ENCODE measurements around the gene PMPCA.

Gene PMPCA

GRCh38 chr9:136401173-136401922 lies 9.1 kb upstream of the PMPCA start:
- Histone ChIP-seq H3K27me3 (ENCODE audit: insufficient read depth, poor library complexity, severe bottlenecking) (no peaks in the 10 kb centered on the region), H3K27ac (replicated peaks) (no peak overlapping the region), H3K4me3 (replicated peaks; ENCODE audit: insufficient read depth, low read length) (no peak overlapping the region)
- TF ChIP-seq GABPA (IDR thresholded peaks at IDR 0.05; ENCODE audit: low read depth): no peak
- TF ChIP-seq POLR2AphosphoS5 (IDR thresholded peaks at IDR 0.05; ENCODE audit: low read depth): peak; percentile 35; the same call in 1 of the 2 replicates
- no peak for DNase-seq (ENCODE audit: low read depth in 1 of 2, low spot score in 1 of 2)

- DNase-seq (ENCODE audit: low read depth in 1 of 2, low spot score in 1 of 2): no peak
- no peak overlapping the region for H3K27ac ChIP-seq (replicated peaks)
- TF ChIP-seq REST (IDR thresholded peaks at IDR 0.05; ENCODE audit: insufficient replicate concordance, low read depth): no peak
- no peak for TF ChIP-seq GABPA (IDR thresholded peaks at IDR 0.05; ENCODE audit: low read depth)
- no peak for TF ChIP-seq POLR2AphosphoS5 (IDR thresholded peaks at IDR 0.05; ENCODE audit: low read depth)
- TF ChIP-seq CTCF (IDR thresholded peaks at IDR 0.05; ENCODE audit: insufficient read depth, low read length): no peak
- TF ChIP-seq SPI1 (IDR thresholded peaks at IDR 0.05; ENCODE audit: borderline replicate concordance, low read depth): no peak
- H3K27me3 ChIP-seq (ENCODE audit: insufficient read depth, poor library complexity, severe bottlenecking): no peaks in the 10 kb centered on the region
- no peak overlapping the region for H3K4me3 ChIP-seq (replicated peaks; ENCODE audit: insufficient read depth, low read length)
Observed at GRCh38 chr9:136402067-136402466, 8.4 kb upstream of the PMPCA start.

GRCh38 chr9:136403538-136403914 lies 6.9 kb upstream of the PMPCA start:
- no peak overlapping the region for H3K4me3 ChIP-seq (replicated peaks; ENCODE audit: insufficient read depth, low read length)
- H3K27me3 ChIP-seq (ENCODE audit: insufficient read depth, poor library complexity, severe bottlenecking): no peaks in the 10 kb centered on the region
- TF ChIP-seq POLR2AphosphoS5 (IDR thresholded peaks at IDR 0.05; ENCODE audit: low read depth): no peak
- no peak for TF ChIP-seq GABPA (IDR thresholded peaks at IDR 0.05; ENCODE audit: low read depth)
- TF ChIP-seq CTCF (IDR thresholded peaks at IDR 0.05; ENCODE audit: insufficient read depth, low read length): no peak
- TF ChIP-seq REST (IDR thresholded peaks at IDR 0.05; ENCODE audit: insufficient replicate concordance, low read depth): no peak
- no peak for TF ChIP-seq SPI1 (IDR thresholded peaks at IDR 0.05; ENCODE audit: borderline replicate concordance, low read depth)
- no peak for DNase-seq (ENCODE audit: low read depth in 1 of 2, low spot score in 1 of 2)
- no peak overlapping the region for H3K27ac ChIP-seq (replicated peaks)

GRCh38 chr9:136403915-136404800 lies 6.3 kb upstream of the PMPCA start:
- TF ChIP-seq GABPA (IDR thresholded peaks at IDR 0.05; ENCODE audit: low read depth) (no peak), CTCF (IDR thresholded peaks at IDR 0.05; ENCODE audit: insufficient read depth, low read length) (no peak), REST (IDR thresholded peaks at IDR 0.05; ENCODE audit: insufficient replicate concordance, low read depth) (no peak), SPI1 (IDR thresholded peaks at IDR 0.05; ENCODE audit: borderline replicate concordance, low read depth) (no peak), POLR2AphosphoS5 (IDR thresholded peaks at IDR 0.05; ENCODE audit: low read depth) (no peak)
- DNase-seq (ENCODE audit: low read depth in 1 of 2, low spot score in 1 of 2): no peak
- no peak overlapping the region for H3K27ac ChIP-seq (replicated peaks)
- no peak overlapping the region for H3K4me3 ChIP-seq (replicated peaks; ENCODE audit: insufficient read depth, low read length)
- no peaks in the 10 kb centered on the region for H3K27me3 ChIP-seq (ENCODE audit: insufficient read depth, poor library complexity, severe bottlenecking)
